ENCODE data around the gene MRGPRE.

DNA sequence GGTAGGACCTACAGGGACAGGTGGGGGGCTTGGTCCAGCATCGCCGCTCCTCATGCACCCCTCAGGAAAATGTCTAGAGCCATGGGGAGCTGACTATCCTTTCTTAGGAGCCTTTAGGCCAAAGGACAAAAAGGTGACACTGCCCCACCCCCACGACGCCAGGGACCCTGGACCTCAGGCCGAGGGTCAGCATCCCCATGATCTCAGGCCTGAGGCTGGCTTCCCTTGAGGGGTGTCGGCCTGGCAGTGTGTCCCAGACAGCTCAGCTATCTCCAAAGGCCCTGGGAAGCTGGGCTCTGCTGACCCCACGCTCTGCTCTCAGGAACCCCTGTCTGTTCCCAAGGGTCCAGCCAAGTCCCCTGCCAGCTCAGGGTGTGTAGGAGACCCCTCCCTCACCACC lies 29.9 kb downstream of the MRGPRE start:
- TF ChIP-seq, protein P1, sequence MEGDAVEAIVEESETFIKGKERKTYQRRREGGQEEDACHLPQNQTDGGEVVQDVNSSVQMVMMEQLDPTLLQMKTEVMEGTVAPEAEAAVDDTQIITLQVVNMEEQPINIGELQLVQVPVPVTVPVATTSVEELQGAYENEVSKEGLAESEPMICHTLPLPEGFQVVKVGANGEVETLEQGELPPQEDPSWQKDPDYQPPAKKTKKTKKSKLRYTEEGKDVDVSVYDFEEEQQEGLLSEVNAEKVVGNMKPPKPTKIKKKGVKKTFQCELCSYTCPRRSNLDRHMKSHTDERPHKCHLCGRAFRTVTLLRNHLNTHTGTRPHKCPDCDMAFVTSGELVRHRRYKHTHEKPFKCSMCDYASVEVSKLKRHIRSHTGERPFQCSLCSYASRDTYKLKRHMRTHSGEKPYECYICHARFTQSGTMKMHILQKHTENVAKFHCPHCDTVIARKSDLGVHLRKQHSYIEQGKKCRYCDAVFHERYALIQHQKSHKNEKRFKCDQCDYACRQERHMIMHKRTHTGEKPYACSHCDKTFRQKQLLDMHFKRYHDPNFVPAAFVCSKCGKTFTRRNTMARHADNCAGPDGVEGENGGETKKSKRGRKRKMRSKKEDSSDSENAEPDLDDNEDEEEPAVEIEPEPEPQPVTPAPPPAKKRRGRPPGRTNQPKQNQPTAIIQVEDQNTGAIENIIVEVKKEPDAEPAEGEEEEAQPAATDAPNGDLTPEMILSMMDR (IDR thresholded peaks at IDR 0.05): no peak
- no peak for TF ChIP-seq POLR2A (IDR thresholded peaks at IDR 0.05)

Data from lower leg skin (tissue), 3 donors.